Muscle layer of duodenum (tissue), 2 donors: Measurements from ENCODE around the gene NUTM2F.
"Not testable (repeated sequence)": the region's sequence is repeated elsewhere in the genome, so short reads cannot be mapped to it uniquely, and the experiment has no call there.

ENCODE experiments used
- H3K27ac ChIP-seq: one replicate; pipeline ENCODE4 v1.7.0; 2013; ENCODE audit warnings: mild to moderate bottlenecking, low read length
- H3K27me3 ChIP-seq: one replicate; pipeline ENCODE4 v1.7.0; 2013; ENCODE audit warnings: low read depth, mild to moderate bottlenecking, control low read depth, low read length
- H3K36me3 ChIP-seq, 2 donors: one replicate each; pipeline ENCODE4 v1.7.0; 2013; ENCODE audit warnings: low read length in 2 of 2, control low read depth in 1 of 2, mild to moderate bottlenecking in 1 of 2; ENCODE audit not compliant: insufficient read depth in 2 of 2, control insufficient read depth in 1 of 2
- H3K4me1 ChIP-seq, 2 donors: one replicate each; pipeline ENCODE4 v1.7.0; 2013; ENCODE audit warnings: low read length in 2 of 2, mild to moderate bottlenecking in 2 of 2, control low read depth in 1 of 2, moderate library complexity in 1 of 2; ENCODE audit not compliant: insufficient read depth in 2 of 2, control insufficient read depth in 1 of 2
- H3K4me3 ChIP-seq, 2 donors: one replicate each; pipeline ENCODE4 v1.7.0; 2013; ENCODE audit warnings: low read length in 2 of 2, low read depth in 1 of 2, mild to moderate bottlenecking in 1 of 2
- H3K9me3 ChIP-seq, 2 donors: one replicate each; pipeline ENCODE4 v1.7.0; 2013; ENCODE audit warnings: low read length in 2 of 2, control low read depth in 1 of 2, mild to moderate bottlenecking in 1 of 2; ENCODE audit not compliant: control insufficient read depth in 1 of 2
- donor health status: healthy.

The NUTM2F gene

DNA sequence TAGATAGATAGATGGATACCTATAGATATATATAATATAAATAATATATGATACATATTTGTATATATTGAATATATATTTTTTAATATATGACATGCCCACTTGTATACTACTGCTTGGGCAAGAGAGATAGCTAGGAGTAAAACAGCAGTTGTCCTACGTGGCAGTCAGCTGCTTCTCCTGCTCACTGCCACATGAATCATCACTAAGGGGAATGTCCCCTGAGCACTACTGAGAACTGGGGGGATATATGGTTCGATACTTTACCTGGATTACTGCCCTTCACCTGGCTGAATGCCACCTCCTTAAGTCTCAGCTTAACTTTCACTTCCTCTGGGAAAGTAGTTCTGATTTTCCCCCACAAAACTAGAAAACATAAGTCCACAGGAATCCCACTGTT, 13.3 kb upstream of the NUTM2F start:
- H3K36me3 ChIP-seq, H3K4me1 ChIP-seq, H3K4me3 ChIP-seq, H3K9me3 ChIP-seq, H3K27ac ChIP-seq, H3K27me3 ChIP-seq: not testable (repeated sequence)

- not testable (repeated sequence) for H3K27me3 ChIP-seq, H3K36me3 ChIP-seq, H3K4me1 ChIP-seq, H3K9me3 ChIP-seq, H3K4me3 ChIP-seq, H3K27ac ChIP-seq
Measured at GRCh38 chr9:94340750-94341149, 12.3 kb upstream of the NUTM2F start.

- not testable (repeated sequence) for H3K4me1 ChIP-seq, H3K9me3 ChIP-seq, H3K27me3 ChIP-seq, H3K4me3 ChIP-seq, H3K36me3 ChIP-seq, H3K27ac ChIP-seq
Measured at GRCh38 chr9:94339657-94340056, 11.2 kb upstream of the NUTM2F start.

GRCh38 chr9:94338723-94339122, 10.3 kb upstream of the NUTM2F start:
- H3K4me3 ChIP-seq, H3K36me3 ChIP-seq, H3K27me3 ChIP-seq, H3K9me3 ChIP-seq, H3K4me1 ChIP-seq, H3K27ac ChIP-seq: not testable (repeated sequence)

GRCh38 chr9:94336445-94336844, 8.0 kb upstream of the NUTM2F start:
- H3K27ac ChIP-seq = not testable (repeated sequence)

GRCh38 chr9:94325583-94325982, 2.9 kb downstream of the NUTM2F start:
- H3K4me1 ChIP-seq, H3K9me3 ChIP-seq, H3K36me3 ChIP-seq, H3K4me3 ChIP-seq, H3K27me3 ChIP-seq, H3K27ac ChIP-seq: not testable (repeated sequence)

More at GRCh38 chr9:94336445-94336844, 8.0 kb upstream of the NUTM2F start:
- H3K36me3 ChIP-seq, H3K27me3 ChIP-seq, H3K4me1 ChIP-seq, H3K4me3 ChIP-seq, H3K9me3 ChIP-seq: not testable (repeated sequence)

- H3K36me3 ChIP-seq = not testable (repeated sequence)
Measured at GRCh38 chr9:94323153-94323798, 5.2 kb downstream of the NUTM2F start.

DNA sequence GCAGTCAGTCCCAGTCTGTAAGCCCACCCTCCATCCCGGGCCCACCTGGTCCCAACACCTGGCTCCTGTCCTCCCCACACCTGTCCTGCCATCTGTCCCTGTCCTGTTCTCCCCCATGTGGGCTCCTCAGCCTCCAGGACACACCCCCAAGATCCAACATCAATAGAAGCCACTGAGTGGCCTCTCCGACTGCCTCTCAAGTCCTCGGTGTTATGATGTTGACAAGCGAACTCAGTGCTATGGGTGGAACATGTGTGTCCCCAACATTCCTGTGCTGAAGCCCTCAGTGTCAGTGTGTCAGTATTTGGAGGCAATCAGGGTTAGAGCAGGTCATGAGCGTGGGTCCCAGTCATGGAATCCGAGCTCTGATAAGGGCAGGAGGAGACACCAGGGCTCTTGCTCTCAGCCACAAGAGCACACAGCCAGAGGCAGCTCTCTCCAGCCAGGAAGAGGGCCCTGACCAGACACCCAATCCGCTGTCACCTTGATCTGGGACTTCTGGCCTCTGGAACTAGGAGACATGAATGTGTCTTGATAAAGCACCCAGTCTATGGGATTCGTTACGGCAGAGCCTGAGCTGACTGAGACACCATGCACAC, 6.0 kb downstream of the NUTM2F start:
- not testable (repeated sequence) for H3K4me3 ChIP-seq, H3K36me3 ChIP-seq, H3K27ac ChIP-seq, H3K4me1 ChIP-seq, H3K27me3 ChIP-seq, H3K9me3 ChIP-seq

More at GRCh38 chr9:94323153-94323798, 5.2 kb downstream of the NUTM2F start:
- H3K27ac ChIP-seq, H3K9me3 ChIP-seq, H3K4me1 ChIP-seq, H3K4me3 ChIP-seq, H3K27me3 ChIP-seq: not testable (repeated sequence)

DNA sequence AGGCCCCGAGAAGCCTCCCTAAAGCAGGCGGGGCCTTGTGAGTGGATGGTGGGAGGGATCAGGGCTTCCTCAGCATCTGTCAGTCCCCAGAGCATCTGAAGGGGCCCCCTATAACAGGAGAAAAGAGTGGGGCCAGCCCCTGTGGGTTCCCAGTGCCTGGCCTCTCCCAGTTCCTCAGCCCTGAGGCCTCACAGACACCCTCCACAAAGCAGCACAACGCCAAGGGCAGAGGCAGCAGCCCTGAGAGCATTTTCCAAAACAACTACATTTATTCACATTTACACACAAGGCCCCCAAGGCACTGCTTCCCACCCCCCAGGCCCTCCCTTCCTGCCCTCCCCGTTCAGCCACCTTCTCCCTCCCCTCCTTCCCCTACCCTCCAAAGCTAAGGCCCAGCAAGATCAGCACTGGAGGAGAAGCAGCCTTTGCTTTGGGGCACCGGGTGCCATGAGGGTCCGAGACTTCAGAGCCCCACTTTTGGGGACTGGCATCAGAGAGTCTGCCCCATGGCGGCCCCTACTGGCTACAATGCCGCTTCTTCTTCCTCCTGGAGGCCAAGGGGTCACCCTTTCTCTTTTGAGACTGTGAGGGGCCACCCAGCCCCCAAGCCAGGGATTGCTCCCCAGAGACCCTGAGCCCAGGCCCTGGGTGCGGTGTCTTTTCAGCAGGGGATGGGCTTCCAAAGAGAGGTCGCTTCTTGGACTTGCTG, 10.3 kb downstream of the NUTM2F start:
- not testable (repeated sequence) for H3K27me3 ChIP-seq, H3K9me3 ChIP-seq, H3K36me3 ChIP-seq, H3K27ac ChIP-seq, H3K4me3 ChIP-seq, H3K4me1 ChIP-seq

GRCh38 chr9:94316236-94316635, 12.2 kb downstream of the NUTM2F start:
- not testable (repeated sequence) for H3K4me1 ChIP-seq, H3K9me3 ChIP-seq, H3K27me3 ChIP-seq, H3K27ac ChIP-seq, H3K36me3 ChIP-seq, H3K4me3 ChIP-seq

DNA sequence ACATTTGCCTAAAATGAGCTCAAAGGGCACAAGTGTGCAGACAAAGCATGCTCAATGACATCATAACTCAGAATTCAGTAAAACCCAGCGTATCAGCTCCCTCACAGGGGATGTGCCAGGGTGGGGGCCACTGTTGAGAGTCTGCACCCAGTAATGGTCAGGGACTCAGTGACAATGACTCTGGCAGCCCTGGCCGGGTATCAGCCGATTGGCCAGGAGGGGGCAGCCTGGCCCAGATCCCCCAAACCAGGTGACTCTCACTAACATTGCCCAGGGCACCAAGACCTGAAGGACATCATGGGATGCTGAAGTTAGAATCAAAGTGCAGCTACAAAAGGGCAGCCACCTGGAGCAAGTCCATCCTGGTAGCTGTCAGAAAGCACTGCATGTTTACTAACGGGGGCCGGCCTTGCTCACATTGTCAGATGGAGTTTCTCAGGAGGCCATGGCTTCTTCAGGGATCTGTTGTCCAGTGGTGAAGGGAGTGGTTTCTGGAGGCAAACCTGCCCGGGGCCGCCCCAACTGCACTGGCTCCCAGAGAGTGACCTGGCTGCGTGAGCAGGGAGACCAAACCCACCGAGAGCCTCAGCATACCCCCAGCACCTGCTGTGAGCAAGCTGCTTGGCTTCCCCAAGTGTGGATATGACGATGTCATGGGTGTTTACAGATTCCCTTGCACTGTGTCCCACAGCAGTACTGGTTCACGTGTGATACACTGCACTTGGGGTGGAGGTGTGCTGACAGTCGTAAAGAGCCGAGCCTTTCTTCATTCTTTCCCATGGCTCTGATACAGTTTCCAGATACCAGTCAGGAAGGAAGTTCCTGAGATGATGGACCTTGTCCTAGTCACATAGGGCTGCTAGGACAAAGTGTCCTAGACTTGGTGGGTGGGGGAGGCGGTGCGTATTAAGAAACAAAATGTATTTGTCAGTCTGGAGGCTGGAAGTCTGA, 13.1 kb downstream of the NUTM2F start:
- not testable (repeated sequence) for H3K36me3 ChIP-seq, H3K4me3 ChIP-seq, H3K4me1 ChIP-seq, H3K27me3 ChIP-seq, H3K9me3 ChIP-seq, H3K27ac ChIP-seq
